CD14-positive monocyte (primary cell): ENCODE data around the gene TICRR. TPM values are rescaled to one million over a fixed set of nuclear protein-coding genes. Genes with fewer than 3 reads are reported as not detected.
A peak's percentile ranks its signal among the peaks of the same experiment; 100 is the strongest.

Experiments
- DNase-seq, 3 donors: peaks; one replicate each; pipeline ENCODE4 v3.0.0-alpha.2; 2011 to 2022
- H2AFZ ChIP-seq: 2 replicates; pipeline ENCODE4 v1.6.0; 2012; ENCODE audit warnings: mild to moderate bottlenecking, low read depth, low read length, inconsistent platforms; ENCODE audit not compliant: insufficient read depth, poor library complexity, severe bottlenecking
- H3K27ac ChIP-seq, 2 donors: 1 replicate in 1 of 2; 2 replicates in 1 of 2; pipeline ENCODE4 v1.5.1; 2012 to 2013; ENCODE audit warnings: low read length in 2 of 2, control low read depth in 1 of 2, inconsistent platforms in 1 of 2, low read depth in 1 of 2, mild to moderate bottlenecking in 1 of 2
- H3K27me3 ChIP-seq, 2 donors: one replicate each; pipeline versions ENCODE4 v1.6.0 to v1.6.1; 2011 to 2013; ENCODE audit warnings: low read length in 2 of 2; ENCODE audit not compliant: control insufficient read depth in 2 of 2, insufficient read depth in 2 of 2
- H3K36me3 ChIP-seq, 2 donors: replicated peaks in 1 of 2; 1 replicate in 1 of 2; 2 replicates in 1 of 2; pipeline versions ENCODE4 v1.5.1 to v1.6.1; 2012 to 2013; ENCODE audit warnings: low read length in 2 of 2, control low read depth in 1 of 2, inconsistent platforms in 1 of 2, mild to moderate bottlenecking in 1 of 2; ENCODE audit not compliant: insufficient read depth in 2 of 2, control insufficient read depth in 1 of 2
- H3K4me1 ChIP-seq, 2 donors: 1 replicate in 1 of 2; 2 replicates in 1 of 2; pipeline versions ENCODE4 v1.5.1 to v1.6.1; 2012 to 2013; ENCODE audit warnings: low read length in 2 of 2, control low read depth in 1 of 2, inconsistent platforms in 1 of 2, mild to moderate bottlenecking in 1 of 2, moderate library complexity in 1 of 2; ENCODE audit not compliant: insufficient read depth in 2 of 2, control insufficient read depth in 1 of 2
- H3K4me2 ChIP-seq: replicated peaks from 2 replicates; pipeline ENCODE3; 2012; ENCODE audit warnings: low read length, moderate library complexity, mild to moderate bottlenecking; ENCODE audit not compliant: poor library complexity, severe bottlenecking; ENCODE audit errors: extremely low read depth
- H3K4me3 ChIP-seq, 3 experiments: fragments of 200-600 bp in 1 of 3; sonication (generic) in 1 of 3; replicated peaks in 1 of 3; 1 replicate in 2 of 3; 2 replicates in 1 of 3; pipeline ENCODE4 v1.5.1; 2011 to 2013; ENCODE audit warnings: low read length in 3 of 3, mild to moderate bottlenecking in 3 of 3, control low read depth in 2 of 3, low read depth in 2 of 3, inconsistent platforms in 1 of 3, moderate library complexity in 1 of 3
- H3K79me2 ChIP-seq: 2 replicates; pipeline ENCODE4 v1.6.0; 2012; ENCODE audit warnings: mild to moderate bottlenecking, control low read depth, inconsistent platforms, low read length, moderate library complexity; ENCODE audit not compliant: insufficient read depth
- H3K9ac ChIP-seq: 2 replicates; pipeline ENCODE4 v1.6.0; 2017; ENCODE audit warnings: low read length, mild to moderate bottlenecking; ENCODE audit not compliant: insufficient read depth, poor library complexity, severe bottlenecking
- H3K9me3 ChIP-seq, 2 donors: replicated peaks in 1 of 2; 1 replicate in 1 of 2; 2 replicates in 1 of 2; pipeline versions ENCODE4 v1.5.1 to v1.6.1; 2012 to 2013; ENCODE audit warnings: low read length in 2 of 2, control low read depth in 1 of 2; ENCODE audit not compliant: control insufficient read depth in 1 of 2, insufficient read depth in 1 of 2
- H4K20me1 ChIP-seq: 2 replicates; pipeline ENCODE4 v1.6.0; 2012; ENCODE audit warnings: mild to moderate bottlenecking, low read length, control low read depth, moderate library complexity; ENCODE audit not compliant: insufficient read depth
- H3K27ac Mint-ChIP-seq, 7 donors: one replicate each; pipeline ENCODE4 v1.8.0; 2020; ENCODE audit warnings: mild to moderate bottlenecking in 7 of 7, mixed read lengths in 7 of 7, moderate library complexity in 6 of 7, inconsistent platforms in 2 of 7
- H3K27me3 Mint-ChIP-seq, 3 donors: one replicate each; pipeline ENCODE4 v1.8.0; 2021 to 2022; ENCODE audit warnings: low read depth in 3 of 3, mild to moderate bottlenecking in 3 of 3, mixed read lengths in 3 of 3, moderate library complexity in 3 of 3, inconsistent platforms in 1 of 3
- H3K36me3 Mint-ChIP-seq, 2 donors: one replicate each; pipeline ENCODE4 v1.8.0; 2020; ENCODE audit warnings: mixed read lengths in 2 of 2, inconsistent platforms in 1 of 2, mild to moderate bottlenecking in 1 of 2
- H3K4me1 Mint-ChIP-seq: one replicate; pipeline ENCODE4 v1.8.0; 2020; ENCODE audit warnings: mild to moderate bottlenecking, mixed read lengths
- H3K4me3 Mint-ChIP-seq, 2 donors: one replicate each; pipeline ENCODE4 v1.8.0; 2020; ENCODE audit warnings: mild to moderate bottlenecking in 2 of 2, mixed read lengths in 2 of 2, moderate library complexity in 1 of 2
- H3K9me3 Mint-ChIP-seq, 7 donors: one replicate each; pipeline ENCODE4 v1.8.0; 2020 to 2022; ENCODE audit warnings: mixed read lengths in 7 of 7, mild to moderate bottlenecking in 6 of 7, moderate library complexity in 6 of 7, inconsistent platforms in 2 of 7
- WGBS: methylation state at CpG from one replicate; pipeline ENCODE4 v1.1.5; 2013; ENCODE audit warnings: missing lambda C conversion rate; ENCODE audit not compliant: insufficient coverage; 5-methylcytosine and 5-hydroxymethylcytosine counted together
- intact Hi-C, 2 donors: fragments of 100-400 bp; cut with micrococcal nuclease; formaldehyde crosslinking; loops; one replicate each; pipeline versions ENCODE4 v1.15.0 to v1.15.1; 2023
- polyA plus RNA-seq, 3 donors: library from polyadenylated mRNA; depleted of rRNA in 1 of 3; unstranded in 2 of 3; stranded (reverse) in 1 of 3; fragments of 300-500 nt in 2 of 3; fragments of >200 nt in 1 of 3; fragmentation: Illumina TruSeq in 2 of 3; gene quantifications; 1 replicate in 2 of 3; 2 replicates in 1 of 3; pipeline ENCODE4 v1.2.3, GENCODE V29; 2012 to 2021
- TF ChIP-seq, protein P1 (sequence below): fragments of 200-600 bp; IDR thresholded peaks from one replicate; pipeline ENCODE4 v1.8.0; 2022; ENCODE audit warnings: antibody characterized with exemption, mild to moderate bottlenecking

TICRR gene
- polyA plus RNA-seq, 3 donors: not detected

DNA sequence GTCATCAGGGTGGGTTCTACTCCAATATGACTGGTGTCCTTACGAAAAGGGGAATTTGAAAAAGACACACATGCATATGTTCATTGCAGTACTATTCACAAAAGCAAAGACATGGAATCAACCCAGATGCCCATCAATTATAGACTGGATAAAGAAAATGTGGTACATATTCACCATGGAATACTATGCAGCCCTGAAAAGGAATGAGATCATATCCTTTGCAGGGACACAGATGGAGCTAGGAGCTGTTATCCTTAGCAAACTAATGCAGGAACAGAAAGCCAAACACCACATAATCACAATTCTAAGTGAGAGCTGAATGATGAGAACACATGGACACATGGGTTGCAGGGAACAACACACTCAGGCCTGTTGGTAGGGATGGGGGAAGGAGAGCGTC lies 24.8 kb upstream of the TICRR start:
- Mint-ChIP-seq H3K27ac (no peak overlapping the region), H3K9me3 (peaks cover 0 to 5% (median 2%) of the 10 kb centered on the region in 7 donors), H3K4me3 (no peak overlapping the region), H3K27me3 (peaks cover 3 to 13% (median 9%) of the 10 kb centered on the region in 3 donors), H3K4me1 (peaks cover 10% of the 10 kb centered on the region), H3K36me3 (no peaks in the 10 kb centered on the region)
- H3K4me2 ChIP-seq: no peak overlapping the region
- H3K9me3 ChIP-seq: no peaks in the 10 kb centered on the region
- H3K79me2 ChIP-seq: no peaks in the 10 kb centered on the region
- H3K4me1 ChIP-seq: peaks cover 4 to 11% of the 10 kb centered on the region in 2 donors
- H3K27ac ChIP-seq: no peak overlapping the region
- H3K27me3 ChIP-seq: no peaks in the 10 kb centered on the region
- no peaks in the 10 kb centered on the region for H3K36me3 ChIP-seq
- no peak overlapping the region for H2AFZ ChIP-seq
- no peaks in the 10 kb centered on the region for H4K20me1 ChIP-seq
- no peak overlapping the region for H3K4me3 ChIP-seq
- no peak overlapping the region for H3K9ac ChIP-seq
- TF ChIP-seq, protein P1, sequence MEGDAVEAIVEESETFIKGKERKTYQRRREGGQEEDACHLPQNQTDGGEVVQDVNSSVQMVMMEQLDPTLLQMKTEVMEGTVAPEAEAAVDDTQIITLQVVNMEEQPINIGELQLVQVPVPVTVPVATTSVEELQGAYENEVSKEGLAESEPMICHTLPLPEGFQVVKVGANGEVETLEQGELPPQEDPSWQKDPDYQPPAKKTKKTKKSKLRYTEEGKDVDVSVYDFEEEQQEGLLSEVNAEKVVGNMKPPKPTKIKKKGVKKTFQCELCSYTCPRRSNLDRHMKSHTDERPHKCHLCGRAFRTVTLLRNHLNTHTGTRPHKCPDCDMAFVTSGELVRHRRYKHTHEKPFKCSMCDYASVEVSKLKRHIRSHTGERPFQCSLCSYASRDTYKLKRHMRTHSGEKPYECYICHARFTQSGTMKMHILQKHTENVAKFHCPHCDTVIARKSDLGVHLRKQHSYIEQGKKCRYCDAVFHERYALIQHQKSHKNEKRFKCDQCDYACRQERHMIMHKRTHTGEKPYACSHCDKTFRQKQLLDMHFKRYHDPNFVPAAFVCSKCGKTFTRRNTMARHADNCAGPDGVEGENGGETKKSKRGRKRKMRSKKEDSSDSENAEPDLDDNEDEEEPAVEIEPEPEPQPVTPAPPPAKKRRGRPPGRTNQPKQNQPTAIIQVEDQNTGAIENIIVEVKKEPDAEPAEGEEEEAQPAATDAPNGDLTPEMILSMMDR: no peak
- DNase-seq: no peak
- intact Hi-C loops: loop anchor here in 1 of 2 donors (10.0 kb wide), 1 partner anchor 196 kb away; no protein-coding TSS in a partner anchor
- WGBS: 100% methylated on average over 1 of the region's 2 CpGs

GRCh38 chr15:89551550-89551949 lies 23.7 kb upstream of the TICRR start:
- H3K27ac Mint-ChIP-seq: peak overlapping the region in 5 of 7 donors; percentile 29 to 71 (median 57)
- peaks cover 0 to 5% (median 2%) of the 10 kb centered on the region in 7 donors for H3K9me3 Mint-ChIP-seq
- H3K36me3 Mint-ChIP-seq: no peaks in the 10 kb centered on the region
- DNase-seq: peak; percentile 21 to 49 (median 42)
- intact Hi-C loops: loop anchor here in 1 of 2 donors (10.0 kb wide), 1 partner anchor 197 kb away; no protein-coding TSS in a partner anchor
- Histone ChIP-seq H3K79me2 (no peaks in the 10 kb centered on the region), H3K27me3 (no peaks in the 10 kb centered on the region), H3K4me1 (peaks cover 4 to 11% of the 10 kb centered on the region in 2 donors), H3K27ac (no peak overlapping the region), H2AFZ (no peak overlapping the region), H3K9ac (no peak overlapping the region), H4K20me1 (no peaks in the 10 kb centered on the region), H3K36me3 (no peaks in the 10 kb centered on the region), H3K4me3 (no peak overlapping the region), H3K9me3 (no peaks in the 10 kb centered on the region), H3K4me2 (no peak overlapping the region)
- TF ChIP-seq, protein P1: no peak
- H3K4me1 Mint-ChIP-seq: peaks cover 10% of the 10 kb centered on the region
- peaks cover 2 to 11% (median 2%) of the 10 kb centered on the region in 3 donors for H3K27me3 Mint-ChIP-seq
- 67% methylated on average over 3 of the region's 4 CpGs for WGBS
- H3K4me3 Mint-ChIP-seq: no peak overlapping the region
